K562 (cell line): Measurements from ENCODE around the gene RNH1. TPM values are rescaled to one million over a fixed set of nuclear protein-coding genes. Genes with fewer than 3 reads are reported as not detected.

Source experiments
- GABPB1 ChIP-seq: sonication (generic); formaldehyde crosslinking; IDR thresholded peaks from 2 replicates; pipeline ENCODE4 v1.8.0; 2022; ENCODE audit warnings: mild to moderate bottlenecking, missing genetic modification reagents
- MTA3 ChIP-seq: fragments of 450-650 bp; formaldehyde crosslinking; IDR thresholded peaks from 2 replicates; pipeline ENCODE4 v1.6.1; 2017; ENCODE audit warnings: mild to moderate bottlenecking, borderline replicate concordance
- RUNX1 ChIP-seq: sonication (generic); IDR thresholded peaks from 2 replicates; pipeline ENCODE4 v1.6.1; 2016; ENCODE audit warnings: antibody characterized with exemption, low read depth
- SREBF2 ChIP-seq: sonication (generic); formaldehyde crosslinking; IDR thresholded peaks from 2 replicates; pipeline ENCODE4 v1.4.0; 2020; ENCODE audit warnings: mild to moderate bottlenecking, missing genetic modification reagents
- TCF15 ChIP-seq: fragments of 250-450 bp; sonication (Bioruptor Pico); IDR thresholded peaks from 2 replicates; pipeline ENCODE4 v1.8.0; 2022; ENCODE audit warnings: moderate library complexity, mild to moderate bottlenecking, inconsistent platforms
- polyA plus RNA-seq, 8 experiments: library from polyadenylated mRNA; depleted of rRNA in 4 of 8; stranded (reverse) in 5 of 8; unstranded in 3 of 8; fragments of >200 nt; fragmentation: Nextera tagmentation in 2 of 8; fragmentation: Illumina TruSeq in 1 of 8; extraction: Ambion mirVana in 2 of 8; extraction: Trizol in 1 of 8; gene quantifications; 2 replicates each; pipeline versions ENCODE4 v1.2.1 to v1.2.3, GENCODE V29; 2011 to 2014; ENCODE audit warnings: inconsistent platforms in 1 of 8, missing spikeins in 1 of 8
- total RNA-seq, 7 experiments: library from RNA; depleted of rRNA in 6 of 7; stranded (reverse); fragments of >200 nt in 6 of 7; fragmentation: Illumina TruSeq in 2 of 7; extraction: Trizol in 2 of 7; gene quantifications; 2 replicates each; pipeline versions ENCODE4 v1.2.1 to v1.2.3, GENCODE V29; 2011 to 2021; ENCODE audit warnings: low replicate concordance in 1 of 7
- TF ChIP-seq, protein P1 (sequence below), 2 experiments: fragments of 450-650 bp in 1 of 2; sonication (generic) in 1 of 2; formaldehyde crosslinking in 1 of 2; IDR thresholded peaks; 2 replicates each; pipeline versions ENCODE4 v1.7.1 to v1.9.0; 2016 to 2022; ENCODE audit warnings: inconsistent platforms in 1 of 2, mild to moderate bottlenecking in 1 of 2, missing genetic modification reagents in 1 of 2
- TF ChIP-seq, protein P2 (sequence below), 2 experiments: IDR thresholded peaks in 1 of 2; conservative IDR thresholded peaks in 1 of 2; 2 replicates each; pipeline ENCODE4 v1.6.1; 2016; ENCODE audit warnings: low read depth in 2 of 2, mild to moderate bottlenecking in 1 of 2, missing compliant biosample characterization in 1 of 2, missing genetic modification characterization in 1 of 2, moderate library complexity in 1 of 2

RNH1 gene
- total and polyA plus RNA-seq, 9 of the 15 experiments (the other 6 are each of a cell fraction or from before 2014, with no cell fraction given) = 2.5 to 160 (median 44.3) TPM

- TF ChIP-seq, protein P1, sequence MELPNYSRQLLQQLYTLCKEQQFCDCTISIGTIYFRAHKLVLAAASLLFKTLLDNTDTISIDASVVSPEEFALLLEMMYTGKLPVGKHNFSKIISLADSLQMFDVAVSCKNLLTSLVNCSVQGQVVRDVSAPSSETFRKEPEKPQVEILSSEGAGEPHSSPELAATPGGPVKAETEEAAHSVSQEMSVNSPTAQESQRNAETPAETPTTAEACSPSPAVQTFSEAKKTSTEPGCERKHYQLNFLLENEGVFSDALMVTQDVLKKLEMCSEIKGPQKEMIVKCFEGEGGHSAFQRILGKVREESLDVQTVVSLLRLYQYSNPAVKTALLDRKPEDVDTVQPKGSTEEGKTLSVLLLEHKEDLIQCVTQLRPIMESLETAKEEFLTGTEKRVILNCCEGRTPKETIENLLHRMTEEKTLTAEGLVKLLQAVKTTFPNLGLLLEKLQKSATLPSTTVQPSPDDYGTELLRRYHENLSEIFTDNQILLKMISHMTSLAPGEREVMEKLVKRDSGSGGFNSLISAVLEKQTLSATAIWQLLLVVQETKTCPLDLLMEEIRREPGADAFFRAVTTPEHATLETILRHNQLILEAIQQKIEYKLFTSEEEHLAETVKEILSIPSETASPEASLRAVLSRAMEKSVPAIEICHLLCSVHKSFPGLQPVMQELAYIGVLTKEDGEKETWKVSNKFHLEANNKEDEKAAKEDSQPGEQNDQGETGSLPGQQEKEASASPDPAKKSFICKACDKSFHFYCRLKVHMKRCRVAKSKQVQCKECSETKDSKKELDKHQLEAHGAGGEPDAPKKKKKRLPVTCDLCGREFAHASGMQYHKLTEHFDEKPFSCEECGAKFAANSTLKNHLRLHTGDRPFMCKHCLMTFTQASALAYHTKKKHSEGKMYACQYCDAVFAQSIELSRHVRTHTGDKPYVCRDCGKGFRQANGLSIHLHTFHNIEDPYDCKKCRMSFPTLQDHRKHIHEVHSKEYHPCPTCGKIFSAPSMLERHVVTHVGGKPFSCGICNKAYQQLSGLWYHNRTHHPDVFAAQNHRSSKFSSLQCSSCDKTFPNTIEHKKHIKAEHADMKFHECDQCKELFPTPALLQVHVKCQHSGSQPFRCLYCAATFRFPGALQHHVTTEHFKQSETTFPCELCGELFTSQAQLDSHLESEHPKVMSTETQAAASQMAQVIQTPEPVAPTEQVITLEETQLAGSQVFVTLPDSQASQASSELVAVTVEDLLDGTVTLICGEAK (IDR thresholded peaks at IDR 0.05) = no peak
- TF ChIP-seq, protein P1 (CRISPR knock-in tag; IDR thresholded peaks at IDR 0.05) = no peak
- TF ChIP-seq GABPB1 (CRISPR knock-in tag) (no peak), RUNX1 (no peak), MTA3 (no peak), SREBF2 (CRISPR knock-in tag) (no peak), TCF15 (CRISPR knock-in tag) (no peak)
- TF ChIP-seq, protein P2, sequence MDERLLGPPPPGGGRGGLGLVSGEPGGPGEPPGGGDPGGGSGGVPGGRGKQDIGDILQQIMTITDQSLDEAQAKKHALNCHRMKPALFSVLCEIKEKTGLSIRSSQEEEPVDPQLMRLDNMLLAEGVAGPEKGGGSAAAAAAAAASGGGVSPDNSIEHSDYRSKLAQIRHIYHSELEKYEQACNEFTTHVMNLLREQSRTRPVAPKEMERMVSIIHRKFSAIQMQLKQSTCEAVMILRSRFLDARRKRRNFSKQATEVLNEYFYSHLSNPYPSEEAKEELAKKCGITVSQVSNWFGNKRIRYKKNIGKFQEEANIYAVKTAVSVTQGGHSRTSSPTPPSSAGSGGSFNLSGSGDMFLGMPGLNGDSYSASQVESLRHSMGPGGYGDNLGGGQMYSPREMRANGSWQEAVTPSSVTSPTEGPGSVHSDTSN (CRISPR knock-in tag; IDR thresholded peaks at IDR 0.05; ENCODE audit: low read depth) = 0 out of 2 replicates have a peak, but pooled peaks have one; percentile 36
- TF ChIP-seq, protein P2 (tag; conservative IDR thresholded peaks at IDR 0.05; ENCODE audit: low read depth) = no peak
Measured at GRCh38 chr11:506995-507726, at the start of gene RNH1 (continued).
